GM12878 (cell line): ENCODE results near the gene PHPT1. TPM values are rescaled to one million over a fixed set of nuclear protein-coding genes. Genes with fewer than 3 reads are reported as not detected.

Experiments used
- ATAC-seq: fragments of 200-7000 bp; cut with Tn5 transposase; 3 replicates; pipeline ENCODE4 v1.9.1; 2020; ENCODE audit warnings: mild to moderate bottlenecking, moderate library complexity
- BruUV-seq: library from RNA; stranded (reverse); fragments of 400-500 nt; replicated peaks from 2 replicates; lab custom pipeline; 2021; lab: Mats Ljungman, UMichigan
- CTCF ChIA-PET: fragments of 300-600 bp; sonication (Branson Sonifier 250); formaldehyde crosslinking; extraction: SDS; loops from one replicate; lab custom pipeline; 2021; ENCODE audit warnings: inconsistent platforms; lab: Yijun Ruan, JAX
- POLR2A ChIA-PET: fragments of 350-600 bp; formaldehyde crosslinking; extraction: SDS; loops from one replicate; lab custom pipeline; 2021; ENCODE audit warnings: inconsistent platforms; lab: Charles Lee
- RAD21 ChIA-PET: fragments of 300-600 bp; sonication (Branson Sonifier 250); formaldehyde crosslinking; loops from one replicate; lab custom pipeline; 2023; ENCODE audit warnings: antibody characterized with exemption; ENCODE audit not compliant: unreplicated experiment; lab: Charles Lee
- SMC1A ChIA-PET: fragments of 300-600 bp; sonication (Branson Sonifier 250); formaldehyde crosslinking; loops from one replicate; lab custom pipeline; 2023; ENCODE audit not compliant: unreplicated experiment, uncharacterized antibody; lab: Charles Lee
- DNase-seq: peaks from one replicate; pipeline ENCODE4 v3.0.0-alpha.2; 2011; ENCODE audit warnings: low read depth, low spot score
- FAIRE-seq: peaks from 3 replicates; lab custom pipeline; 2011; peaks lifted over from hg19 to GRCh38; lab: Jason Lieb, UNC
- H2AFZ ChIP-seq: 2 replicates; pipeline ENCODE4 v1.6.0; 2011; ENCODE audit warnings: low read depth, low read length, control low read depth; ENCODE audit not compliant: control insufficient read depth
- H3K27ac ChIP-seq: 2 replicates; pipeline ENCODE4 v1.5.1; 2011; ENCODE audit warnings: control low read depth; ENCODE audit not compliant: control insufficient read depth, insufficient read depth
- H3K27me3 ChIP-seq, 2 experiments: replicated peaks in 1 of 2; 2 replicates each; pipeline versions ENCODE4 v1.6.0 to v1.6.1; 2011; ENCODE audit warnings: low read length in 1 of 2; ENCODE audit not compliant: control insufficient read depth in 2 of 2, insufficient read depth in 2 of 2
- H3K36me3 ChIP-seq, 2 experiments: 2 replicates each; pipeline ENCODE4 v1.5.1; 2011; ENCODE audit warnings: low read length in 1 of 2; ENCODE audit not compliant: control insufficient read depth in 2 of 2, insufficient read depth in 2 of 2
- H3K4me1 ChIP-seq: 2 replicates; pipeline ENCODE4 v1.6.1; 2011; ENCODE audit warnings: mild to moderate bottlenecking, low read length, moderate library complexity, mixed read lengths; ENCODE audit not compliant: control insufficient read depth, insufficient read depth
- H3K4me2 ChIP-seq: 2 replicates; pipeline ENCODE4 v1.6.0; 2011; ENCODE audit warnings: control low read depth; ENCODE audit not compliant: control insufficient read depth, insufficient read depth
- H3K4me3 ChIP-seq: fragments of 200-600 bp; sonication (generic); 2 replicates; pipeline ENCODE4 v1.5.1; 2016
- H3K79me2 ChIP-seq: 2 replicates; pipeline ENCODE4 v1.6.0; 2011; ENCODE audit warnings: low read length; ENCODE audit not compliant: control insufficient read depth, insufficient read depth
- H3K9ac ChIP-seq: 2 replicates; pipeline ENCODE4 v1.8.0; 2011; ENCODE audit warnings: low read length, control low read depth, mixed read lengths; ENCODE audit not compliant: control insufficient read depth, insufficient read depth
- H3K9me3 ChIP-seq: replicated peaks from 3 replicates; pipeline ENCODE4 v1.5.1; 2011; ENCODE audit warnings: mild to moderate bottlenecking, low read length; ENCODE audit not compliant: control insufficient read depth, insufficient read depth
- H4K20me1 ChIP-seq: 2 replicates; pipeline ENCODE4 v1.6.0; 2011; ENCODE audit not compliant: control insufficient read depth, insufficient read depth
- CBX3 ChIP-seq: fragments of 200-600 bp; sonication (generic); IDR thresholded peaks from 2 replicates; pipeline ENCODE4 v1.6.1; 2016; ENCODE audit warnings: low read depth, borderline replicate concordance
- CTCF ChIP-seq, 3 experiments: IDR thresholded peaks in 2 of 3; conservative IDR thresholded peaks in 1 of 3; 2 replicates each; pipeline ENCODE4 v1.5.1; 2011; ENCODE audit warnings: low read depth in 3 of 3, low read length in 3 of 3, mild to moderate bottlenecking in 3 of 3, control low read depth in 2 of 3, moderate library complexity in 2 of 3, inconsistent platforms in 1 of 3, mixed read lengths in 1 of 3; ENCODE audit not compliant: control insufficient read depth in 2 of 3, insufficient read depth in 1 of 3; ENCODE audit errors: extremely low read depth in 1 of 3
- KDM1A ChIP-seq: fragments of 200-600 bp; sonication (generic); IDR thresholded peaks from 2 replicates; pipeline ENCODE4 v1.6.1; 2016; ENCODE audit warnings: borderline replicate concordance
- LARP7 ChIP-seq: fragments of 450-650 bp; IDR thresholded peaks from 2 replicates; pipeline ENCODE4 v1.6.1; 2017; ENCODE audit warnings: mild to moderate bottlenecking
- NBN ChIP-seq: fragments of 450-650 bp; IDR thresholded peaks from 2 replicates; pipeline ENCODE4 v1.6.1; 2016
- NFXL1 ChIP-seq: fragments of 450-650 bp; IDR thresholded peaks from 2 replicates; pipeline ENCODE4 v1.6.1; 2017; ENCODE audit warnings: antibody characterized with exemption, mild to moderate bottlenecking, borderline replicate concordance
- NR2C1 ChIP-seq: fragments of 450-650 bp; IDR thresholded peaks from 2 replicates; pipeline ENCODE4 v1.6.1; 2017; ENCODE audit warnings: antibody characterized with exemption, mild to moderate bottlenecking, moderate library complexity
- PAX5 ChIP-seq: IDR thresholded peaks from 2 replicates; pipeline ENCODE4 v1.6.1; 2011; ENCODE audit warnings: low read depth, low read length, borderline replicate concordance
- RAD21 ChIP-seq: IDR thresholded peaks from 2 replicates; pipeline ENCODE4 v1.6.1; 2011; ENCODE audit warnings: mild to moderate bottlenecking, low read depth, low read length, moderate library complexity; ENCODE audit not compliant: insufficient read depth
- RELA ChIP-seq: fragments of 450-650 bp; IDR thresholded peaks from 2 replicates; pipeline ENCODE4 v1.8.0; 2014; ENCODE audit warnings: borderline replicate concordance; ENCODE audit not compliant: partially characterized antibody
- SIX5 ChIP-seq: IDR thresholded peaks from 2 replicates; pipeline ENCODE4 v1.6.1; 2011; ENCODE audit warnings: mild to moderate bottlenecking, low read depth, low read length, moderate library complexity; ENCODE audit not compliant: severe bottlenecking
- SMAD1 ChIP-seq: fragments of 450-650 bp; IDR thresholded peaks from 2 replicates; pipeline ENCODE4 v1.6.1; 2018; ENCODE audit warnings: mild to moderate bottlenecking, low read depth; ENCODE audit not compliant: partially characterized antibody
- SRF ChIP-seq, 2 experiments: IDR thresholded peaks; 2 replicates each; pipeline ENCODE4 v1.6.1; 2011; ENCODE audit warnings: low read depth in 2 of 2, low read length in 2 of 2, mild to moderate bottlenecking in 1 of 2, moderate library complexity in 1 of 2
- TAF1 ChIP-seq: IDR thresholded peaks from 2 replicates; pipeline ENCODE4 v1.6.1; 2011; ENCODE audit warnings: mild to moderate bottlenecking, low read depth, low read length, borderline replicate concordance
- ZNF622 ChIP-seq: fragments of 450-650 bp; IDR thresholded peaks from 2 replicates; pipeline ENCODE4 v1.6.1; 2017; ENCODE audit warnings: mild to moderate bottlenecking, inconsistent platforms
- ZSCAN29 ChIP-seq: fragments of 450-650 bp; IDR thresholded peaks from 2 replicates; pipeline ENCODE4 v1.6.1; 2017; ENCODE audit warnings: mild to moderate bottlenecking, moderate library complexity
- whole genome bisulfite sequencing: methylation state at CpG from one replicate; pipeline ENCODE4 v1.1.6; 2016; ENCODE audit warnings: low lambda C conversion rate; ENCODE audit not compliant: insufficient replicate concordance, insufficient coverage; ENCODE audit errors: missing lambda C conversion rate; 5-methylcytosine and 5-hydroxymethylcytosine counted together
- in situ Hi-C: fragments of 300-500 bp; cut with MboI; formaldehyde crosslinking; loops from 9 replicates; pipeline ENCODE4 v1.14.3; 2018; ENCODE audit warnings: mixed read lengths
- intact Hi-C: fragments of 100-400 bp; cut with micrococcal nuclease; formaldehyde crosslinking; loops from one replicate; pipeline ENCODE4 v1.14.2; 2022; ENCODE audit not compliant: unreplicated experiment
- polyA plus RNA-seq, 11 experiments: library from polyadenylated mRNA; depleted of rRNA in 4 of 11; unstranded in 6 of 11; stranded (reverse) in 5 of 11; fragments of >200 nt; fragmentation: Nextera tagmentation in 4 of 11; fragmentation: Illumina TruSeq in 1 of 11; extraction: Ambion mirVana in 4 of 11; extraction: Trizol in 1 of 11; gene quantifications; 1 replicate in 1 of 11; 2 replicates in 10 of 11; pipeline versions ENCODE4 v1.2.1 to v1.2.3, GENCODE V29; 2011 to 2016; ENCODE audit warnings: inconsistent platforms in 2 of 11, missing spikeins in 2 of 11, low read depth in 1 of 11
- total RNA-seq, 4 experiments: library from RNA; depleted of rRNA in 3 of 4; stranded (reverse); fragments of >200 nt in 3 of 4; fragmentation: Illumina TruSeq in 1 of 4; extraction: Trizol in 1 of 4; gene quantifications; 2 replicates each; pipeline versions ENCODE4 v1.2.1 to v1.2.3, GENCODE V29; 2013 to 2021
- TF ChIP-seq, protein P1 (sequence below): fragments of 150-350 bp; IDR thresholded peaks from 2 replicates; pipeline ENCODE4 v1.6.1; 2014; ENCODE audit warnings: mild to moderate bottlenecking, low read depth, low read length
- TF ChIP-seq, protein P2 (sequence below): fragments of 450-650 bp; IDR thresholded peaks from 2 replicates; pipeline ENCODE4 v1.6.1; 2017; ENCODE audit warnings: low read depth, mild to moderate bottlenecking, moderate library complexity

The PHPT1 gene
- total and polyA plus RNA-seq, 10 of the 15 experiments (the other 5 are each of a cell fraction or from before 2014, with no cell fraction given): 56.2 to 323 (median 140) TPM

DNA sequence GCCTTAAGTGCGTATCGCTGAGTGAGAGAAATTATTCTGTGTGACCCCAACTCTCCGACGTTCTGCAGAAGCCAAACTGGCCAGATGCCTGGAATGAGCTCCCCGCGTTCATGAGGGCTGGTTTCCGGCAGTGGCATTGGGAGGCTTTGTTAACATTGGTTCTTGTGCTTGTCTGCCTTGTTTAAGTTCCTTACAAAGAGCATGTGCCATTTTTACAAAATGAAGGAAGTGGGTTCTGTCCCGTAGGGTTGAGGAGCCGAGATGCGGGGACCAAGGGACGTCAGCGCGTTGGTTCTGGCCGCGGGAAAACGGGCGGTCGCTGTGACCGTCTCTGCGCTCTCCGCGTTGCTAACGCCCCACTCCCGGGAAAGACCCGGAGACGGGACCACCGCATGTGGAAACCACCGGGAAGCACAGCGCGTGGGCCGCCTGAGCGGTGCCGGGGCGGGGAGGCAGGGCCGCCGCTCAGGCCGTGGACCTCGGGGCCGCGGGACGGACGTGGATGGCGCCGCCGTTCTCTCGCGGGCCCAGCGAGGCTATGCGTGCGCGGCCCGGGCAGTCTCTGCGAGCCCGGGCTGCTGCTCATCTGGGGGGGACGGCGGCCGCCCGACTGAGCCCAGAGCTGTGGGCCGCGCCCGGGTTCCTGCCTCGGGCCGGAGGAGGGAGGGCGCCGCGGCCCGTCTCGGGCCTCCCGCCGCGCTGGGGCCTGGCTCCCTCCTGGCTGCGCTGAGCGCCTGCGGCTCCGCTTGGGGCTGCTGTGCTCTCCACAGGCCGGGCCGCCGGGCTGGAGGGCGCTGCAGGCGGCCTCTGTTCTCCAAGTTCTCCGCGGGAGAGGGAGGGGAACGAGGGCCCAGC is 28.0 kb upstream of the PHPT1 start:
- no peak for DNase-seq
- SMC1A ChIA-PET: no interaction called here
- H2AFZ ChIP-seq: no peak overlapping the region

More for the DNA sequence above, 28.0 kb upstream of the PHPT1 start:
- ChIA-PET RAD21 (no interaction called here), POLR2A (no interaction called here), CTCF (interaction anchor here (1.1 to 1.8 kb wide), 3 partner anchors 10 to 22 kb away, joined by 3 to 7 read pairs (median 3); partner anchors contain the start of gene AJM1)
- TF ChIP-seq, protein P1, sequence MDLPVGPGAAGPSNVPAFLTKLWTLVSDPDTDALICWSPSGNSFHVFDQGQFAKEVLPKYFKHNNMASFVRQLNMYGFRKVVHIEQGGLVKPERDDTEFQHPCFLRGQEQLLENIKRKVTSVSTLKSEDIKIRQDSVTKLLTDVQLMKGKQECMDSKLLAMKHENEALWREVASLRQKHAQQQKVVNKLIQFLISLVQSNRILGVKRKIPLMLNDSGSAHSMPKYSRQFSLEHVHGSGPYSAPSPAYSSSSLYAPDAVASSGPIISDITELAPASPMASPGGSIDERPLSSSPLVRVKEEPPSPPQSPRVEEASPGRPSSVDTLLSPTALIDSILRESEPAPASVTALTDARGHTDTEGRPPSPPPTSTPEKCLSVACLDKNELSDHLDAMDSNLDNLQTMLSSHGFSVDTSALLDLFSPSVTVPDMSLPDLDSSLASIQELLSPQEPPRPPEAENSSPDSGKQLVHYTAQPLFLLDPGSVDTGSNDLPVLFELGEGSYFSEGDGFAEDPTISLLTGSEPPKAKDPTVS: no peak
- no peak for TF ChIP-seq SMAD1
- no peak for TF ChIP-seq TAF1
- no peak for TF ChIP-seq SIX5
- no peak for TF ChIP-seq SRF (IDR thresholded peaks at IDR 0.05; ENCODE audit: low read depth in 2 of 2, low read length in 2 of 2)
- TF ChIP-seq NBN: no peak
- TF ChIP-seq RAD21: no peak
- TF ChIP-seq ZNF622: no peak
- no peak for TF ChIP-seq KDM1A
- no peak for TF ChIP-seq CBX3
- TF ChIP-seq PAX5: no peak
- no peak for TF ChIP-seq CTCF (IDR thresholded peaks at IDR 0.05 in 2 of 3, conservative IDR thresholded peaks at IDR 0.05 in 1 of 3; ENCODE audit: control insufficient read depth in 2 of 3, extremely low read depth in 1 of 3, insufficient read depth in 1 of 3, low read depth in 3 of 3, low read length in 3 of 3)
- TF ChIP-seq NFXL1: no peak
- TF ChIP-seq, protein P2, sequence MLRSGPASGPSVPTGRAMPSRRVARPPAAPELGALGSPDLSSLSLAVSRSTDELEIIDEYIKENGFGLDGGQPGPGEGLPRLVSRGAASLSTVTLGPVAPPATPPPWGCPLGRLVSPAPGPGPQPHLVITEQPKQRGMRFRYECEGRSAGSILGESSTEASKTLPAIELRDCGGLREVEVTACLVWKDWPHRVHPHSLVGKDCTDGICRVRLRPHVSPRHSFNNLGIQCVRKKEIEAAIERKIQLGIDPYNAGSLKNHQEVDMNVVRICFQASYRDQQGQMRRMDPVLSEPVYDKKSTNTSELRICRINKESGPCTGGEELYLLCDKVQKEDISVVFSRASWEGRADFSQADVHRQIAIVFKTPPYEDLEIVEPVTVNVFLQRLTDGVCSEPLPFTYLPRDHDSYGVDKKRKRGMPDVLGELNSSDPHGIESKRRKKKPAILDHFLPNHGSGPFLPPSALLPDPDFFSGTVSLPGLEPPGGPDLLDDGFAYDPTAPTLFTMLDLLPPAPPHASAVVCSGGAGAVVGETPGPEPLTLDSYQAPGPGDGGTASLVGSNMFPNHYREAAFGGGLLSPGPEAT: no peak
- no peak for TF ChIP-seq RELA
- TF ChIP-seq LARP7: no peak
- no peak for TF ChIP-seq ZSCAN29
- no peak for TF ChIP-seq NR2C1
- TF ChIP-seq, all 136 proteins: peak for 0
- BruUV-seq: no TSS peak
- H3K27me3 ChIP-seq: no peaks in the 10 kb centered on the region
- intact Hi-C loops (no loop called here), in situ Hi-C loops (no loop called here)
- H3K9me3 ChIP-seq: no peaks in the 10 kb centered on the region
- H3K9ac ChIP-seq: no peak overlapping the region
- ATAC-seq: no peak
- no peak overlapping the region for H3K4me2 ChIP-seq
- WGBS: 93% methylated on average over 45 of the region's 83 CpGs
- no peaks in the 10 kb centered on the region for H4K20me1 ChIP-seq
- no peak overlapping the region for H3K4me3 ChIP-seq
- peaks cover 3 to 7% of the 10 kb centered on the region in 2 experiments; a peak in 3 of 4 replicates for H3K36me3 ChIP-seq
- no peak for FAIRE-seq
- no peaks in the 10 kb centered on the region for H3K79me2 ChIP-seq
- no peak overlapping the region for H3K27ac ChIP-seq
- no peaks in the 10 kb centered on the region for H3K4me1 ChIP-seq
